Prostate gland (tissue), 2 donors: ENCODE data around the gene SGF29.

ENCODE experiments used
- CTCF ChIP-seq, 4 experiments: fragments of 200-600 bp in 2 of 4; fragments of 450-650 bp in 2 of 4; sonication (generic) in 2 of 4; IDR thresholded peaks; 1 replicate in 3 of 4; 2 replicates in 1 of 4; pipeline ENCODE4 v1.5.1; 2016 to 2019; ENCODE audit warnings: antibody characterized with exemption in 4 of 4, mild to moderate bottlenecking in 2 of 4, moderate library complexity in 2 of 4
- POLR2AphosphoS5 ChIP-seq: sonication (generic); formaldehyde crosslinking; IDR thresholded peaks from one replicate; pipeline ENCODE4 v1.6.1; 2017; ENCODE audit warnings: antibody characterized with exemption

GRCh38 chr16:28610595-28611191, 57.0 kb downstream of the SGF29 start:
- TF ChIP-seq CTCF (IDR thresholded peaks at IDR 0.05): no peak
- no peak for TF ChIP-seq POLR2AphosphoS5
